Measurements from ENCODE around the gene PLXNB3.
"Not testable (repeated sequence)": the region's sequence is repeated elsewhere in the genome, so short reads cannot be mapped to it uniquely, and the experiment has no call there.

PLXNB3 gene

GRCh38 chrX:153746359-153746758 lies 17.7 kb upstream of the PLXNB3 start:
- Histone ChIP-seq H3K36me3 (ENCODE audit: insufficient read depth, insufficient read length, low read length) (no peaks in the 10 kb centered on the region), H3K4me3 (ENCODE audit: insufficient read length, low read depth) (no peak overlapping the region), H3K4me1 (ENCODE audit: insufficient read depth, insufficient read length) (no peaks in the 10 kb centered on the region), H3K9ac (ENCODE audit: insufficient read length, low read depth) (no peak overlapping the region), H3K9me3 (ENCODE audit: insufficient read depth, low read length) (no peaks in the 10 kb centered on the region), H3K27me3 (ENCODE audit: insufficient read depth, insufficient read length) (no peaks in the 10 kb centered on the region)
- no peak for DNase-seq (ENCODE audit: low read depth, low spot score)
- TF ChIP-seq ZNF274 (IDR thresholded peaks at IDR 0.05; ENCODE audit: low read depth, low read length) (no peak), SUZ12 (IDR thresholded peaks at IDR 0.05; ENCODE audit: extremely low read depth, insufficient read depth, insufficient read length) (no peak), YY1 (IDR thresholded peaks at IDR 0.05; ENCODE audit: insufficient read depth, insufficient read length) (no peak)

GRCh38 chrX:153746991-153747390 lies 17.1 kb upstream of the PLXNB3 start:
- H3K4me1 ChIP-seq (ENCODE audit: insufficient read depth, insufficient read length); H3K9me3 ChIP-seq (ENCODE audit: insufficient read depth, low read length); H3K36me3 ChIP-seq (ENCODE audit: insufficient read depth, insufficient read length, low read length); H3K27me3 ChIP-seq (ENCODE audit: insufficient read depth, insufficient read length); H3K4me3 ChIP-seq (ENCODE audit: insufficient read length, low read depth); DNase-seq (ENCODE audit: low read depth, low spot score); H3K9ac ChIP-seq (ENCODE audit: insufficient read length, low read depth): not testable (repeated sequence)

GRCh38 chrX:153749017-153749416 lies 15.0 kb upstream of the PLXNB3 start:
- not testable (repeated sequence) for H3K4me1 ChIP-seq (ENCODE audit: insufficient read depth, insufficient read length); H3K27me3 ChIP-seq (ENCODE audit: insufficient read depth, insufficient read length); DNase-seq (ENCODE audit: low read depth, low spot score); H3K4me3 ChIP-seq (ENCODE audit: insufficient read length, low read depth); H3K36me3 ChIP-seq (ENCODE audit: insufficient read depth, insufficient read length, low read length); H3K9me3 ChIP-seq (ENCODE audit: insufficient read depth, low read length); H3K9ac ChIP-seq (ENCODE audit: insufficient read length, low read depth)

GRCh38 chrX:153750127-153750774 lies 13.8 kb upstream of the PLXNB3 start:
- TF ChIP-seq YY1 (IDR thresholded peaks at IDR 0.05; ENCODE audit: insufficient read depth, insufficient read length) (no peak), SUZ12 (IDR thresholded peaks at IDR 0.05; ENCODE audit: extremely low read depth, insufficient read depth, insufficient read length) (no peak), ZNF274 (IDR thresholded peaks at IDR 0.05; ENCODE audit: low read depth, low read length) (no peak)

GRCh38 chrX:153755136-153755535 lies 8.9 kb upstream of the PLXNB3 start:
- no peaks in the 10 kb centered on the region for H3K9me3 ChIP-seq (ENCODE audit: insufficient read depth, low read length)
- TF ChIP-seq SUZ12 (IDR thresholded peaks at IDR 0.05; ENCODE audit: extremely low read depth, insufficient read depth, insufficient read length), result no peak
- H3K4me3 ChIP-seq (ENCODE audit: insufficient read length, low read depth), result no peak overlapping the region
- no peak overlapping the region for H3K9ac ChIP-seq (ENCODE audit: insufficient read length, low read depth)
- DNase-seq (ENCODE audit: low read depth, low spot score), result no peak
- H3K27me3 ChIP-seq (ENCODE audit: insufficient read depth, insufficient read length), result no peaks in the 10 kb centered on the region
- H3K4me1 ChIP-seq (ENCODE audit: insufficient read depth, insufficient read length), result no peaks in the 10 kb centered on the region
- H3K36me3 ChIP-seq (ENCODE audit: insufficient read depth, insufficient read length, low read length), result no peaks in the 10 kb centered on the region

More at GRCh38 chrX:153750127-153750774, 13.8 kb upstream of the PLXNB3 start:
- Histone ChIP-seq H3K4me3 (ENCODE audit: insufficient read length, low read depth) (no peak overlapping the region), H3K9ac (ENCODE audit: insufficient read length, low read depth) (no peak overlapping the region), H3K27me3 (ENCODE audit: insufficient read depth, insufficient read length) (no peaks in the 10 kb centered on the region), H3K4me1 (ENCODE audit: insufficient read depth, insufficient read length) (no peaks in the 10 kb centered on the region), H3K36me3 (ENCODE audit: insufficient read depth, insufficient read length, low read length) (no peaks in the 10 kb centered on the region), H3K9me3 (ENCODE audit: insufficient read depth, low read length) (no peaks in the 10 kb centered on the region)
- no peak for DNase-seq (ENCODE audit: low read depth, low spot score)

GRCh38 chrX:153761863-153762262 lies 2.2 kb upstream of the PLXNB3 start:
- Histone ChIP-seq H3K9me3 (ENCODE audit: insufficient read depth, low read length) (no peaks in the 10 kb centered on the region), H3K9ac (ENCODE audit: insufficient read length, low read depth) (no peak overlapping the region), H3K4me3 (ENCODE audit: insufficient read length, low read depth) (no peak overlapping the region), H3K4me1 (ENCODE audit: insufficient read depth, insufficient read length) (peaks cover 2% of the 10 kb centered on the region), H3K27me3 (ENCODE audit: insufficient read depth, insufficient read length) (no peaks in the 10 kb centered on the region), H3K36me3 (ENCODE audit: insufficient read depth, insufficient read length, low read length) (no peaks in the 10 kb centered on the region)
- DNase-seq (ENCODE audit: low read depth, low spot score), result no peak
- TF ChIP-seq ZNF274 (IDR thresholded peaks at IDR 0.05; ENCODE audit: low read depth, low read length) (no peak), YY1 (IDR thresholded peaks at IDR 0.05; ENCODE audit: insufficient read depth, insufficient read length) (no peak), SUZ12 (IDR thresholded peaks at IDR 0.05; ENCODE audit: extremely low read depth, insufficient read depth, insufficient read length) (no peak)

- H3K36me3 ChIP-seq (ENCODE audit: insufficient read depth, insufficient read length, low read length), result no peaks in the 10 kb centered on the region
- H3K27me3 ChIP-seq (ENCODE audit: insufficient read depth, insufficient read length), result no peaks in the 10 kb centered on the region
- no peaks in the 10 kb centered on the region for H3K9me3 ChIP-seq (ENCODE audit: insufficient read depth, low read length)
- no peak overlapping the region for H3K4me3 ChIP-seq (ENCODE audit: insufficient read length, low read depth)
- no peak for DNase-seq (ENCODE audit: low read depth, low spot score)
- peaks cover 2% of the 10 kb centered on the region for H3K4me1 ChIP-seq (ENCODE audit: insufficient read depth, insufficient read length)
- TF ChIP-seq SUZ12 (IDR thresholded peaks at IDR 0.05; ENCODE audit: extremely low read depth, insufficient read depth, insufficient read length) (no peak), ZNF274 (IDR thresholded peaks at IDR 0.05; ENCODE audit: low read depth, low read length) (no peak), YY1 (IDR thresholded peaks at IDR 0.05; ENCODE audit: insufficient read depth, insufficient read length) (no peak)
- H3K9ac ChIP-seq (ENCODE audit: insufficient read length, low read depth), result no peak overlapping the region
Measured at GRCh38 chrX:153762626-153763173, 1.3 kb upstream of the PLXNB3 start.
